Effector memory CD8-positive, alpha-beta T cell (primary cell): ENCODE results near the gene FBXO48.

Experiments
- ATAC-seq: fragments of 150-1000 bp; cut with Tn5 transposase; replicated peaks from 2 replicates; pipeline ENCODE4 v1.10.0; 2021; ENCODE audit warnings: mild to moderate bottlenecking, moderate library complexity
- DNase-seq, 3 experiments: peaks; one replicate each; pipeline ENCODE4 v3.0.0; 2021
- H3K27ac Mint-ChIP-seq, 2 donors: one replicate each; pipeline ENCODE4 v1.8.0; 2022; ENCODE audit warnings: mild to moderate bottlenecking in 2 of 2, mixed read lengths in 2 of 2, moderate library complexity in 2 of 2
- H3K27me3 Mint-ChIP-seq, 2 donors: one replicate each; pipeline ENCODE4 v1.8.0; 2022; ENCODE audit warnings: mixed read lengths in 2 of 2
- H3K36me3 Mint-ChIP-seq: one replicate; pipeline ENCODE4 v1.8.0; 2022; ENCODE audit warnings: mild to moderate bottlenecking, moderate library complexity, mixed read lengths; ENCODE audit not compliant: insufficient read depth
- H3K4me1 Mint-ChIP-seq, 2 donors: one replicate each; pipeline ENCODE4 v1.8.0; 2022; ENCODE audit warnings: low read depth in 2 of 2, mixed read lengths in 2 of 2
- H3K4me3 Mint-ChIP-seq, 2 donors: one replicate each; pipeline ENCODE4 v1.8.0; 2022; ENCODE audit warnings: mild to moderate bottlenecking in 2 of 2, mixed read lengths in 2 of 2, moderate library complexity in 2 of 2
- H3K9me3 Mint-ChIP-seq, 2 donors: one replicate each; pipeline ENCODE4 v1.8.0; 2022; ENCODE audit warnings: mixed read lengths in 2 of 2

The FBXO48 gene

GRCh38 chr2:68487773-68488355 is 20.8 kb upstream of the FBXO48 start:
- H3K9me3 Mint-ChIP-seq, result no peaks in the 10 kb centered on the region
- no peak overlapping the region for H3K4me3 Mint-ChIP-seq
- peaks cover 0 to 4% of the 10 kb centered on the region in 2 donors for H3K4me1 Mint-ChIP-seq
- no peak overlapping the region for H3K27ac Mint-ChIP-seq
- peak; percentile 58 for ATAC-seq
- no peak for DNase-seq
- H3K27me3 Mint-ChIP-seq, result no peaks in the 10 kb centered on the region
- no peaks in the 10 kb centered on the region for H3K36me3 Mint-ChIP-seq

DNA sequence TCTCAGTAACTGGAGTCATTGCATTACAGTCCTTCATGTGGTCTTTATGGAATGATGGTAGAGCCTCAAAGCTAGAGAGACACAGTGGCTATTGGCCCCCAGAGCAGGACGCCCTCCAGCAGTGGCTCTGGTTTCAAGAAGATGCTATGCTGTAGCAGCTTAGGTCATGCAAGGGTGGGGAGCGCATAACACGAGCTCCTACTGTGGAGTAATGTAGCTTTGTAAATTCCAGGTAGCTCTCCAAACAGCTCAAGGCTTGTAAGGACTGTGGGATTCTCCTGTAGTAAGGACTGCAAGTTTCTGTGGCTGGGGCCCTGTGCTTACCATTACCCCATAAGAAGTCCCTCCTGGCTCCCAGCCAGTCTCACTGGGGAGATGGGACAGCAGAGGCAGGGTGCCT is 15.9 kb upstream of the FBXO48 start:
- Mint-ChIP-seq H3K4me3 (no peak overlapping the region), H3K27ac (no peak overlapping the region), H3K27me3 (no peaks in the 10 kb centered on the region), H3K4me1 (peaks cover 0 to 4% of the 10 kb centered on the region in 2 donors), H3K9me3 (no peaks in the 10 kb centered on the region), H3K36me3 (no peaks in the 10 kb centered on the region)
- no peak for ATAC-seq
- DNase-seq, result no peak

GRCh38 chr2:68482296-68482820 is 15.3 kb upstream of the FBXO48 start:
- ATAC-seq (no peak), DNase-seq (no peak)
- H3K9me3 Mint-ChIP-seq, result no peaks in the 10 kb centered on the region
- H3K27ac Mint-ChIP-seq, result no peak overlapping the region
- no peaks in the 10 kb centered on the region for H3K27me3 Mint-ChIP-seq
- no peaks in the 10 kb centered on the region for H3K4me1 Mint-ChIP-seq
- H3K36me3 Mint-ChIP-seq, result no peaks in the 10 kb centered on the region
- no peak overlapping the region for H3K4me3 Mint-ChIP-seq

- Mint-ChIP-seq H3K9me3 (no peaks in the 10 kb centered on the region), H3K4me1 (no peaks in the 10 kb centered on the region), H3K4me3 (no peak overlapping the region), H3K27me3 (no peaks in the 10 kb centered on the region), H3K36me3 (no peaks in the 10 kb centered on the region), H3K27ac (no peak overlapping the region)
- no peak for DNase-seq
- no peak for ATAC-seq
Measured at GRCh38 chr2:68478688-68479087, 11.6 kb upstream of the FBXO48 start.

DNA sequence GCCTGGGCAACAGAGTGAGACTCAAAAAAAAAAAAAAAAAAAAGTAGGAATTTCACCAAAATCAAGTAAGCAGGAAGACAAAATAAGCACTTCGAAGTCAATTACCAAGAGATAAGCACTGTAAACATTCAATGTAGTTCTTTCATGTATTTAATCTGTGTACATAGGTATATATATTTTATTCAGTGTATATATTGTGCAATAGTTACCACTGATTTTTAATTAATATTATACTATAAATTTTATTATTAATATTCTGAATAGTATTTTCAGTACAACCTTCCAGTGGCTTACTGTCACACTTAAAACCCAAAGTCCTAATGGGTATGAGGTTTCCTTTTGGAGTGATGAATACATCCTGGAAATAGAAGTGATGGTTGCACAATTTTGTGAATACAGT is 9.4 kb upstream of the FBXO48 start:
- H3K9me3 Mint-ChIP-seq, result no peaks in the 10 kb centered on the region
- H3K4me3 Mint-ChIP-seq, result no peak overlapping the region
- ATAC-seq (no peak), DNase-seq (no peak)
- no peaks in the 10 kb centered on the region for H3K27me3 Mint-ChIP-seq
- H3K27ac Mint-ChIP-seq, result no peak overlapping the region
- H3K36me3 Mint-ChIP-seq, result no peaks in the 10 kb centered on the region
- H3K4me1 Mint-ChIP-seq, result no peaks in the 10 kb centered on the region

DNA sequence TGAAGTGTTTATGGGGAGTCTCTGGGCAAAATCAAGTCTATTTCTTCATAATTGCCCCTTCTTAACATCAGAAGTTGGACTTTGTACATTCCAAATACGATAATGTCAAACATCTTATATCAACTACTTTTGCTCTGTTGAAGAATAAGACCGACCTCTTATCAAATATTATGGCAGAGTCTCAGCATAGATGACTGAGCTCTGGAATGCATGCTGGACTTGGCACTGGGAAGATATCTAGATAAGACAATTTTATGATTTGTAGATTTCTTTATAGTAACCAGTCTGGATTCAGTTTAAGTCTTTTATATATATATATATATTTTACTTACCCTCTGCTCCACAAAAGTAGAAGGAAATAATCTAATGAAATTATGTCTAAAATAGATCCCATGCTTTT is 8.5 kb upstream of the FBXO48 start:
- no peak overlapping the region for H3K27ac Mint-ChIP-seq
- no peaks in the 10 kb centered on the region for H3K9me3 Mint-ChIP-seq

GRCh38 chr2:68475110-68475509 is 8.0 kb upstream of the FBXO48 start:
- no peak overlapping the region for H3K4me3 Mint-ChIP-seq
- H3K9me3 Mint-ChIP-seq, result no peaks in the 10 kb centered on the region
- ATAC-seq (no peak), DNase-seq (no peak)
- no peaks in the 10 kb centered on the region for H3K27me3 Mint-ChIP-seq
- no peaks in the 10 kb centered on the region for H3K36me3 Mint-ChIP-seq
- no peaks in the 10 kb centered on the region for H3K4me1 Mint-ChIP-seq
- H3K27ac Mint-ChIP-seq, result no peak overlapping the region

More for the DNA sequence above, 8.5 kb upstream of the FBXO48 start:
- Mint-ChIP-seq H3K27me3 (no peaks in the 10 kb centered on the region), H3K4me1 (no peaks in the 10 kb centered on the region), H3K36me3 (no peaks in the 10 kb centered on the region), H3K4me3 (no peak overlapping the region)
- DNase-seq (no peak), ATAC-seq (no peak)

DNA sequence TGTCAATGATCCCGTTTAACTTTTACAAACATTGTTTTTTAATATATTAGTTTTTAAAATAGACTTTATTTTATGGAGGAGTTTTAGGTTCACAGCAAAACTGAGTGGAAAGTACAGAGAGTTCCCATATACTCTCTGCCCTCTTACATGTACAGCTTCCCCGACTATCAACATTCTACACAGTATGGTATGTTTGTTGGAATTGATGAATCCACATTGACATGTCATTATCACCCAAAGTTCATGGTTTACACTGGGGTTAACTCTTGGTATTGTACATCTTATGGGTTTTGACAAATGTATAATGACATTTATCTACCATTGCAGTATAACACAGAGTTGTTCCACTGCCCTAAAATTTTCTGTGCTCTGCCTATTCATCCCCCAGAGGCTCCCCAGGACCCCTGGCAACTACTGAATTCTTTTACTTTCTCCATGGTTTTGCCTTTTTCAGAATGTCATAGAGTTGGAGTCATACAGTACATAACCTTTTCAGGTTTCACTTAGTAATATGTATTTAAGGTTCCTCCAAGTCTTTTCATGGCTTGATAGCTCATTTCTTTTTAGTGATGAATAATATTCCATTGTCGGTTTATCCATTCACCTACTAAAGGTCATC is 5.8 kb upstream of the FBXO48 start:
- Mint-ChIP-seq H3K36me3 (no peaks in the 10 kb centered on the region), H3K4me1 (peaks cover 0 to 4% of the 10 kb centered on the region in 2 donors), H3K27me3 (no peaks in the 10 kb centered on the region), H3K27ac (no peak overlapping the region), H3K4me3 (no peak overlapping the region), H3K9me3 (no peaks in the 10 kb centered on the region)
- DNase-seq (no peak), ATAC-seq (no peak)

GRCh38 chr2:68471385-68471784 is 4.3 kb upstream of the FBXO48 start:
- Mint-ChIP-seq H3K27ac (peak overlapping the region in 1 of 2 donors; percentile 4), H3K4me1 (peaks cover 5 to 11% of the 10 kb centered on the region in 2 donors)
- no peak for ATAC-seq

GRCh38 chr2:68469935-68470334 is 2.8 kb upstream of the FBXO48 start:
- Mint-ChIP-seq H3K36me3 (peaks cover 13% of the 10 kb centered on the region), H3K27ac (no peak overlapping the region), H3K4me3 (no peak overlapping the region), H3K4me1 (peaks cover 20 to 22% of the 10 kb centered on the region in 2 donors), H3K27me3 (no peaks in the 10 kb centered on the region), H3K9me3 (no peaks in the 10 kb centered on the region)
- DNase-seq (no peak), ATAC-seq (no peak)

More at GRCh38 chr2:68471385-68471784, 4.3 kb upstream of the FBXO48 start:
- no peaks in the 10 kb centered on the region for H3K9me3 Mint-ChIP-seq
- no peak overlapping the region for H3K4me3 Mint-ChIP-seq
- H3K36me3 Mint-ChIP-seq, result peaks cover 12% of the 10 kb centered on the region
- no peak for DNase-seq
- no peaks in the 10 kb centered on the region for H3K27me3 Mint-ChIP-seq

- Mint-ChIP-seq H3K27me3 (no peaks in the 10 kb centered on the region), H3K36me3 (peaks cover 13% of the 10 kb centered on the region), H3K9me3 (no peaks in the 10 kb centered on the region), H3K27ac (peak overlapping the region in 1 of 2 donors; percentile 98), H3K4me1 (peaks cover 24 to 29% of the 10 kb centered on the region in 2 donors), H3K4me3 (peak overlapping the region; percentile 94 to 99)
- DNase-seq, result no peak
- no peak for ATAC-seq
Measured at GRCh38 chr2:68468801-68469200, 1.7 kb upstream of the FBXO48 start.

DNA sequence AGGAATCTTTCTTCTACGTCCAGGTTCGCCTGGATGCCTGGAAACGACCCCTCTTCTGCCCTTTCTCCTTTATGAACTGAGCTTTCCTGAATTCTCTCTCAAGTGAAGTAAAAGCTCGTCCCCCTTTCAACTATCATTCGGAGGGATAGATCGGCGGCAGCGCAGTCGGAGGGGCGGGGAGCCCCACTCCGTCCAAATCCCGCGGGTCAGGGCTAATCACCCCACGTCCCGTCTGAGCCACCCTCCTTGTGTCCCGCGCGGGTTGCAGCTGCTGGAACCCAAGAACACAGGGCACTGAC is 367 bp downstream of the FBXO48 start:
- Mint-ChIP-seq H3K4me3 (peak overlapping the region; percentile 94 to 99), H3K27ac (peak overlapping the region; percentile 98), H3K27me3 (no peaks in the 10 kb centered on the region), H3K9me3 (no peaks in the 10 kb centered on the region), H3K4me1 (peaks cover 24 to 29% of the 10 kb centered on the region in 2 donors), H3K36me3 (peaks cover 13% of the 10 kb centered on the region)
- DNase-seq (no peak), ATAC-seq (peak; percentile 23)

- Mint-ChIP-seq H3K27ac (peak overlapping the region; percentile 98), H3K4me1 (peaks cover 24 to 29% of the 10 kb centered on the region in 2 donors), H3K36me3 (peaks cover 13% of the 10 kb centered on the region), H3K27me3 (no peaks in the 10 kb centered on the region), H3K4me3 (peak overlapping the region; percentile 94 to 99), H3K9me3 (no peaks in the 10 kb centered on the region)
- peak; percentile 51 to 57 (median 55) for DNase-seq
- ATAC-seq, result peak; percentile 16
Measured at GRCh38 chr2:68466361-68466777, 725 bp downstream of the FBXO48 start.
